ENCODE data around the gene TTYH2.

Gene TTYH2

DNA sequence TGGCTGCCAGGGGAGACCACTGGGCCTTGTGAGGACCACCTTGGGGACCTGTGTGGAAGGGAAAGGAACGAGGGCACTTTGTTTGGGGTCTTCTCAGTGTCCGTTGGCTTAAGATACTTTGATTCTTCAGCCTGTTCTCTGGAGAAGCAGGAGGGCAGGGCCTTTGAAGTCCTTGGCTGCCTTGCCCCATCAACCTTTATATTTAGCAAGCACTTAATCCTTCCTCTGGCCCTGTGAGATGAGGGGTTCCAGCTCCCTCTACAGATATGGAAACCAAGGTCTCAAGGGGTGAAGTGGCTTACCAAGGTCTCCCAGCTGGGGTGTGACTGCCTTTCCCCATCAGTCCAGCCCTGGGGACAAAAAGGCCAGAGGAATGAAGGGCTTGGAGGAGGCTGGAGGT, 28.5 kb downstream of the TTYH2 start:
- Histone ChIP-seq H3F3A (ENCODE audit: insufficient read depth, low read length) (no peaks in the 10 kb centered on the region), H3K27ac (ENCODE audit: low read depth, low read length, poor library complexity, severe bottlenecking) (no peak overlapping the region), H3K9me2 (ENCODE audit: low read depth, low read length) (no peaks in the 10 kb centered on the region)

DNA sequence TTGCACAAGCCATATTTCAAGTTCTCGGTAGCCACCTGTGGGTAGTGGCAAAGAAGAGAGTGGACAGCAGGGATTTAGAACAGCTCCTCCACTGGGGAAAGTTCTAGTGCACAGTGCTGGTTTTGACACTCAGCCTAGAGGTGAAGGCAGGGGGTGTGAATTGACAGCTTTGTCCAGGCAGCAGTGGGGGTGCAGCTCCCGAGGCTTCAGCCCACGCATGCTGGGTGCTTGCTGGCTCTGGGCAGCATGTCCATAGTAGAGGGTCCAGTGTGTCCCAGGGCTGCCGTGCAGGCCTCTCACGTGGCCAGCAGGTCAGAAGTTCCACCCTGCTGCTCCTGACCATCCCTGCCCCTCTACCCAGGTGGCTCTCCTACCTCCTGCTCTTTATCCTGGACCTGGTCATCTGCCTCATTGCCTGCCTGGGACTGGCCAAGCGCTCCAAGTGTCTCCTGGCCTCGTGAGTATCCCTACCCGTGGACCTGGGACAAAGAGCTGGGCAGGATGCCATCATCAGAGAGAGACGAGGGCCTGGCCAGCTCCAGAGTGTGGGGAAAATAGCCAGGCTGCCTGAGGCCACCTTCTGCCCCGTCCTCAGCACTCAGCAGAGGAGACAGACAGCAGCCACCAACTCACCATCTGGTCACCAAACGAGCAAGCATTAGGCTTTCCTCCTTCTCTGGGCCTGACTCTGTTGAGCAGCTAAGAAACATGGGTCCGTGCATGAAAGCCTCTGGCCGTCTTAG, 29.8 kb downstream of the TTYH2 start:
- Histone ChIP-seq H3K4me3 (ENCODE audit: low read depth, low read length, poor library complexity, severe bottlenecking) (no peak overlapping the region), H3K79me2 (ENCODE audit: insufficient read depth, low read length) (no peaks in the 10 kb centered on the region), H3F3A (ENCODE audit: insufficient read depth, low read length) (no peaks in the 10 kb centered on the region), H4K20me1 (ENCODE audit: insufficient read depth, low read length) (no peaks in the 10 kb centered on the region), H3K4me1 (ENCODE audit: insufficient read depth, low read length, severe bottlenecking) (no peaks in the 10 kb centered on the region), H3K9me2 (ENCODE audit: low read depth, low read length) (no peaks in the 10 kb centered on the region), H3K9ac (ENCODE audit: low read length) (no peak overlapping the region), H3K27me3 (ENCODE audit: insufficient read depth, low read length) (peaks cover 4% of the 10 kb centered on the region; the same call in 1 of the 2 replicates), H3K36me3 (ENCODE audit: insufficient read depth, low read length) (no peaks in the 10 kb centered on the region; the same call in 1 of the 2 replicates), H3K4me2 (ENCODE audit: low read length) (no peak overlapping the region), H3K9me3 (ENCODE audit: low read length) (no peaks in the 10 kb centered on the region), H2AFZ (ENCODE audit: low read length) (no peak overlapping the region), H3K27ac (ENCODE audit: low read depth, low read length, poor library complexity, severe bottlenecking) (no peak overlapping the region)
- TF ChIP-seq, protein P1, sequence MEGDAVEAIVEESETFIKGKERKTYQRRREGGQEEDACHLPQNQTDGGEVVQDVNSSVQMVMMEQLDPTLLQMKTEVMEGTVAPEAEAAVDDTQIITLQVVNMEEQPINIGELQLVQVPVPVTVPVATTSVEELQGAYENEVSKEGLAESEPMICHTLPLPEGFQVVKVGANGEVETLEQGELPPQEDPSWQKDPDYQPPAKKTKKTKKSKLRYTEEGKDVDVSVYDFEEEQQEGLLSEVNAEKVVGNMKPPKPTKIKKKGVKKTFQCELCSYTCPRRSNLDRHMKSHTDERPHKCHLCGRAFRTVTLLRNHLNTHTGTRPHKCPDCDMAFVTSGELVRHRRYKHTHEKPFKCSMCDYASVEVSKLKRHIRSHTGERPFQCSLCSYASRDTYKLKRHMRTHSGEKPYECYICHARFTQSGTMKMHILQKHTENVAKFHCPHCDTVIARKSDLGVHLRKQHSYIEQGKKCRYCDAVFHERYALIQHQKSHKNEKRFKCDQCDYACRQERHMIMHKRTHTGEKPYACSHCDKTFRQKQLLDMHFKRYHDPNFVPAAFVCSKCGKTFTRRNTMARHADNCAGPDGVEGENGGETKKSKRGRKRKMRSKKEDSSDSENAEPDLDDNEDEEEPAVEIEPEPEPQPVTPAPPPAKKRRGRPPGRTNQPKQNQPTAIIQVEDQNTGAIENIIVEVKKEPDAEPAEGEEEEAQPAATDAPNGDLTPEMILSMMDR (IDR thresholded peaks at IDR 0.05; ENCODE audit: low read length) = no peak
- TF ChIP-seq EZH2 (IDR thresholded peaks at IDR 0.05; ENCODE audit: borderline replicate concordance, low read length) = no peak

More for the DNA sequence above, 28.5 kb downstream of the TTYH2 start:
- TF ChIP-seq, protein P1 (IDR thresholded peaks at IDR 0.05; ENCODE audit: low read length) = no peak
- no peak for TF ChIP-seq EZH2 (IDR thresholded peaks at IDR 0.05; ENCODE audit: borderline replicate concordance, low read length)
- no peak overlapping the region for H3K9ac ChIP-seq (ENCODE audit: low read length)
- H3K9me3 ChIP-seq (ENCODE audit: low read length) = no peaks in the 10 kb centered on the region
- no peaks in the 10 kb centered on the region for H3K79me2 ChIP-seq (ENCODE audit: insufficient read depth, low read length)
- no peaks in the 10 kb centered on the region for H3K36me3 ChIP-seq (ENCODE audit: insufficient read depth, low read length)
- H3K4me1 ChIP-seq (ENCODE audit: insufficient read depth, low read length, severe bottlenecking) = no peaks in the 10 kb centered on the region
- no peak overlapping the region for H3K4me3 ChIP-seq (ENCODE audit: low read depth, low read length, poor library complexity, severe bottlenecking)
- no peaks in the 10 kb centered on the region for H4K20me1 ChIP-seq (ENCODE audit: insufficient read depth, low read length)
- H2AFZ ChIP-seq (ENCODE audit: low read length) = no peak overlapping the region
- H3K4me2 ChIP-seq (ENCODE audit: low read length) = no peak overlapping the region
- peaks cover 4% of the 10 kb centered on the region; the same call in 1 of the 2 replicates for H3K27me3 ChIP-seq (ENCODE audit: insufficient read depth, low read length)

DNA sequence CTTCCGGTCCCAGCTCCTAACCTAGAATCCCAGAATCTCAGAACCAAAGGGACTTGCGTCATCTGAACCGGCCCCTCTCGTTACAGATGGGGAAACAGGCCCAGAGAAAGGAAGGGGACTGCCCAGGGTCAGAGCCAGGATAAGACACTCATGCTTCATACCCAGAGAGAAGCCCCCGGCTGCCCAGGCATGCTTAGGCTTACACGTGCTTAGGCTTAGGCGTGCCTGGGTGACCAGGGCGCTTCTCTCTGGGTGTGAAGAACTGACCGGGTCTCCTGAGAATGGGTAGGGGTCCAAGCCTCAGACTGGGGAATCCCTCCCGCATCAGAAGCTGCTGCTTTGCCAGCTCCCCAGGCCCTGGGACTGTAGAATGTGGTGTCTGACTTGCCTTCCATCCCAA, 30.8 kb downstream of the TTYH2 start:
- H3K9ac ChIP-seq (ENCODE audit: low read length) = no peak overlapping the region
- H3K4me3 ChIP-seq (ENCODE audit: low read depth, low read length, poor library complexity, severe bottlenecking) = no peak overlapping the region
- no peaks in the 10 kb centered on the region for H3K79me2 ChIP-seq (ENCODE audit: insufficient read depth, low read length)
- no peaks in the 10 kb centered on the region for H3K9me2 ChIP-seq (ENCODE audit: low read depth, low read length)
- no peaks in the 10 kb centered on the region for H4K20me1 ChIP-seq (ENCODE audit: insufficient read depth, low read length)
- H3K36me3 ChIP-seq (ENCODE audit: insufficient read depth, low read length) = no peaks in the 10 kb centered on the region; the same call in 1 of the 2 replicates
- H3K4me2 ChIP-seq (ENCODE audit: low read length) = no peak overlapping the region
- no peaks in the 10 kb centered on the region for H3F3A ChIP-seq (ENCODE audit: insufficient read depth, low read length)
- TF ChIP-seq EZH2 (IDR thresholded peaks at IDR 0.05; ENCODE audit: borderline replicate concordance, low read length) = no peak
- TF ChIP-seq, protein P1 (IDR thresholded peaks at IDR 0.05; ENCODE audit: low read length) = no peak
- no peak overlapping the region for H3K27ac ChIP-seq (ENCODE audit: low read depth, low read length, poor library complexity, severe bottlenecking)
- peaks cover 4% of the 10 kb centered on the region; the same call in 1 of the 2 replicates for H3K27me3 ChIP-seq (ENCODE audit: insufficient read depth, low read length)
- H2AFZ ChIP-seq (ENCODE audit: low read length) = no peak overlapping the region
- H3K4me1 ChIP-seq (ENCODE audit: insufficient read depth, low read length, severe bottlenecking) = no peaks in the 10 kb centered on the region
- H3K9me3 ChIP-seq (ENCODE audit: low read length) = no peaks in the 10 kb centered on the region

All from OCI-LY1 (cell line).